ENCODE measurements around the gene CNNM1.

- no peak for TF ChIP-seq POLR2A (IDR thresholded peaks at IDR 0.05; ENCODE audit: low read depth, low read length)
- TF ChIP-seq POLR2AphosphoS5 (IDR thresholded peaks at IDR 0.05; ENCODE audit: low read depth, low read length) = no peak
- no peak for TF ChIP-seq PAX5 (IDR thresholded peaks at IDR 0.05; ENCODE audit: insufficient read depth, low read length, severe bottlenecking)
- TF ChIP-seq TAF1 (IDR thresholded peaks at IDR 0.05; ENCODE audit: low read depth, low read length) = no peak
- TF ChIP-seq POU2F2 (IDR thresholded peaks at IDR 0.05; ENCODE audit: low read depth, low read length) = no peak
- TF ChIP-seq SPI1 (IDR thresholded peaks at IDR 0.05; ENCODE audit: low read depth, low read length) = no peak
Observed at GRCh38 chr10:99344715-99345114, 15.6 kb downstream of the CNNM1 start.
